Endodermal cell (in vitro differentiated cells): ENCODE data around the gene PCGF3. TPM values are rescaled to one million over a fixed set of nuclear protein-coding genes. Genes with fewer than 3 reads are reported as not detected.

ENCODE experiments used
- DNase-seq: peaks from one replicate; pipeline ENCODE4 v3.0.0-alpha.2; 2017
- H3K27ac ChIP-seq: 2 replicates; pipeline ENCODE4 v1.5.1; 2013; ENCODE audit warnings: mild to moderate bottlenecking, low read depth, low read length, moderate library complexity
- H3K27me3 ChIP-seq: 2 replicates; pipeline ENCODE4 v1.6.1; 2013; ENCODE audit warnings: mild to moderate bottlenecking, low read length, moderate library complexity; ENCODE audit not compliant: insufficient read depth, control insufficient read depth, poor library complexity, severe bottlenecking
- H3K36me3 ChIP-seq: 2 replicates; pipeline ENCODE4 v1.7.0; 2013; ENCODE audit warnings: mild to moderate bottlenecking, low read length, moderate library complexity; ENCODE audit not compliant: control insufficient read depth, insufficient read depth
- H3K4me1 ChIP-seq: one replicate; pipeline ENCODE4 v1.7.0; 2013; ENCODE audit warnings: low read length; ENCODE audit not compliant: control insufficient read depth, insufficient read depth
- H3K4me3 ChIP-seq: 2 replicates; pipeline ENCODE4 v1.5.1; 2013; ENCODE audit warnings: mild to moderate bottlenecking, low read length, moderate library complexity
- H3K9ac ChIP-seq: 2 replicates; pipeline ENCODE4 v1.6.1; 2013; ENCODE audit warnings: mild to moderate bottlenecking, low read length, moderate library complexity; ENCODE audit not compliant: poor library complexity, severe bottlenecking; ENCODE audit errors: extremely low read depth
- H3K9me3 ChIP-seq: 2 replicates; pipeline ENCODE4 v1.6.1; 2013; ENCODE audit warnings: mild to moderate bottlenecking, low read length, moderate library complexity; ENCODE audit not compliant: control insufficient read depth
- H3K27ac Mint-ChIP-seq: 2 replicates; pipeline ENCODE4 v1.8.0; 2020; ENCODE audit warnings: mixed read lengths
- H3K27me3 Mint-ChIP-seq: 2 replicates; pipeline ENCODE4 v1.8.0; 2021; ENCODE audit warnings: mild to moderate bottlenecking, mixed read lengths; ENCODE audit not compliant: insufficient read depth
- H3K36me3 Mint-ChIP-seq: 2 replicates; pipeline ENCODE4 v1.8.0; 2020; ENCODE audit warnings: low read depth, mixed read lengths
- H3K4me1 Mint-ChIP-seq: 2 replicates; pipeline ENCODE4 v1.8.0; 2020; ENCODE audit warnings: mixed read lengths
- H3K4me3 Mint-ChIP-seq: 2 replicates; pipeline ENCODE4 v1.8.0; 2020; ENCODE audit warnings: mild to moderate bottlenecking, moderate library complexity, mixed read lengths
- H3K9me3 Mint-ChIP-seq: 2 replicates; pipeline ENCODE4 v1.8.0; 2020; ENCODE audit warnings: mild to moderate bottlenecking, mixed read lengths
- WGBS, 2 experiments: methylation state at CpG; one replicate each; pipeline versions ENCODE4 v1.1.5 to v1.1.7; 2013; ENCODE audit warnings: missing lambda C conversion rate in 2 of 2, mixed read lengths in 1 of 2; ENCODE audit not compliant: insufficient coverage in 1 of 2, insufficient read length in 1 of 2; 5-methylcytosine and 5-hydroxymethylcytosine counted together
- total RNA-seq, 2 donors: library from RNA; stranded (reverse); fragmentation: NEBNext Ultra II Directional in 1 of 2; extraction: Animal tissue kit (Norgen Biotek cat#: 25700) in 1 of 2; gene quantifications; 2 replicates in 1 of 2; 3 replicates in 1 of 2; pipeline ENCODE4 v1.2.1, GENCODE V29; 2021
- TF ChIP-seq, protein P1 (sequence below): fragments of 200-600 bp; sonication (generic); conservative IDR thresholded peaks from 2 replicates; pipeline ENCODE4 v1.5.0; 2021; ENCODE audit warnings: antibody characterized with exemption, mild to moderate bottlenecking

The PCGF3 gene
- total RNA-seq, 2 donors from 2014 or later: 53.1 to 64.0 TPM

DNA sequence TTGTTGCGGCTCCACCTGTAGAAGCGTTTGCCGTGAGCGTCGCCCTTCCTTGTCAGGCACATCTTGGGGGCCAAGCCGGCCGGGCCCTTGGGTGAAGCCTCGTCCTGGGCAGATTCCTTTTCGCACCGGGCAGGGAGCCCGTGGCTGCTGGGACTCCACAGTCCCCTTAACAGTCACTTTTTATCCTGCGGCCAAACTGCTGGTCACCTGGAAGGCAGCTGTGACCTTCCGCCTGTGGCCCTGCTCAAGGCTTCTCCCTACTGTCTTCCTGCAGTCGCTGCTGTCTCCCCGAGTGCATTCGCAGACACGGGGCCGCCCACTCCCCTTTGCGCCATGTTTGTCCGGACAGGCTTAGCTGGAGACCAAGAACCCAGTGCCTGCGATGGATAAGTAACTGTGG is 55.0 kb downstream of the PCGF3 start:
- WGBS, 2 experiments: 94 to 95% methylated on average over 16 to 21 of the region's 21 CpGs
- Histone ChIP-seq H3K9me3 (peaks cover 12% of the 10 kb centered on the region), H3K36me3 (peaks cover 68% of the 10 kb centered on the region), H3K4me1 (no peaks in the 10 kb centered on the region), H3K27ac (no peak overlapping the region), H3K27me3 (no peaks in the 10 kb centered on the region), H3K4me3 (no peak overlapping the region), H3K9ac (no peak overlapping the region)
- Mint-ChIP-seq H3K4me3 (no peak overlapping the region), H3K9me3 (peaks cover 16% of the 10 kb centered on the region), H3K4me1 (no peaks in the 10 kb centered on the region), H3K27me3 (no peaks in the 10 kb centered on the region), H3K36me3 (peaks cover 76% of the 10 kb centered on the region), H3K27ac (no peak overlapping the region)
- TF ChIP-seq, protein P1, sequence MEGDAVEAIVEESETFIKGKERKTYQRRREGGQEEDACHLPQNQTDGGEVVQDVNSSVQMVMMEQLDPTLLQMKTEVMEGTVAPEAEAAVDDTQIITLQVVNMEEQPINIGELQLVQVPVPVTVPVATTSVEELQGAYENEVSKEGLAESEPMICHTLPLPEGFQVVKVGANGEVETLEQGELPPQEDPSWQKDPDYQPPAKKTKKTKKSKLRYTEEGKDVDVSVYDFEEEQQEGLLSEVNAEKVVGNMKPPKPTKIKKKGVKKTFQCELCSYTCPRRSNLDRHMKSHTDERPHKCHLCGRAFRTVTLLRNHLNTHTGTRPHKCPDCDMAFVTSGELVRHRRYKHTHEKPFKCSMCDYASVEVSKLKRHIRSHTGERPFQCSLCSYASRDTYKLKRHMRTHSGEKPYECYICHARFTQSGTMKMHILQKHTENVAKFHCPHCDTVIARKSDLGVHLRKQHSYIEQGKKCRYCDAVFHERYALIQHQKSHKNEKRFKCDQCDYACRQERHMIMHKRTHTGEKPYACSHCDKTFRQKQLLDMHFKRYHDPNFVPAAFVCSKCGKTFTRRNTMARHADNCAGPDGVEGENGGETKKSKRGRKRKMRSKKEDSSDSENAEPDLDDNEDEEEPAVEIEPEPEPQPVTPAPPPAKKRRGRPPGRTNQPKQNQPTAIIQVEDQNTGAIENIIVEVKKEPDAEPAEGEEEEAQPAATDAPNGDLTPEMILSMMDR: no peak
- DNase-seq: no peak

DNA sequence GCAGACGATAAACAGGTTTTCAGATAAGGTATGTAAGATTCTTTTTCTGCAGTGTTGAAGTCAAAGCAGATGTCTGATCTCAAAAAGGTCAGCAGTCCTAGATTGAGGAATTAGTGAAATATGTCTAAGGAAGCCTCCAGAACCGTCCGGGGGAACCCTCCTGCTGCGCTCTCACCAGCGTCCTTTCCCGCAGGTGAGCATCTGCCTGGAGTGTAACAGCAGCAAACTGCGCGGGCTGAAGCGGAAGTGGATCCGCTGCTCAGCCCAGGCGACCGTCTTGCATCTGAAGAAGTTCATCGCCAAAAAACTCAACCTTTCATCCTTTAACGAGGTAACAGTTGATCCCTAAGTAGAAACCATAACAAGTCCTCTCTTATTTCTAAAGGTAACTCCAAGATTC is 55.5 kb downstream of the PCGF3 start:
- Histone ChIP-seq H3K36me3 (peaks cover 68% of the 10 kb centered on the region), H3K27ac (no peak overlapping the region), H3K27me3 (no peaks in the 10 kb centered on the region), H3K9ac (no peak overlapping the region), H3K4me1 (no peaks in the 10 kb centered on the region), H3K4me3 (no peak overlapping the region), H3K9me3 (peaks cover 12% of the 10 kb centered on the region)
- Mint-ChIP-seq H3K27ac (no peak overlapping the region), H3K27me3 (no peaks in the 10 kb centered on the region), H3K4me1 (no peaks in the 10 kb centered on the region), H3K4me3 (no peak overlapping the region), H3K36me3 (peaks cover 80% of the 10 kb centered on the region), H3K9me3 (peaks cover 16% of the 10 kb centered on the region)
- WGBS, 2 experiments: 93 to 96% methylated on average over 14 of the region's 14 CpGs
- no peak for DNase-seq
- TF ChIP-seq, protein P1: no peak

DNA sequence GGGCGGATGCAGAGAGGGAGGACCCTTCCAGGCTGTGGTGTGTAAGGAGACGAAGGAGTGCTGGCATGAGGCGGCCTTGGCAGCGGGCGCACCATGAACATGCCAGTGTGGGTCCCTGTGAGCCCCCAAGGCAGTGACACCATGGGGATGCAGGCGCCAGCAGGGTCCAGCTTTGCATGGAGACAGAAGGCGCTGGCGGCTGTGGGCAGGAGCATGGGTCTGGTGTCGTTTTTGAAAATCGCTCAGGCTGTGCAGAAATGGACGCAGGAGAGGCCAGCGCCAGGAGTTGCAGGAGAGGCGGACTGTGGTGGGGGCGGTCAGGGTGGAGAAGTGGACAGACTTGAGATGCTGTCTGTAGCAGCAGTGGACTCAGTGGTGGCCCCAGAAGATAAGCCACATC is 56.1 kb downstream of the PCGF3 start:
- DNase-seq: no peak
- peaks cover 66% of the 10 kb centered on the region for H3K36me3 ChIP-seq
- Mint-ChIP-seq H3K27me3 (no peaks in the 10 kb centered on the region), H3K4me1 (no peaks in the 10 kb centered on the region), H3K4me3 (no peak overlapping the region), H3K9me3 (peaks cover 16% of the 10 kb centered on the region), H3K27ac (peak overlapping the region; percentile 32), H3K36me3 (peaks cover 82% of the 10 kb centered on the region)
- WGBS, 2 experiments: 95 to 97% methylated on average over 10 to 14 of the region's 14 CpGs
- no peaks in the 10 kb centered on the region for H3K27me3 ChIP-seq
- no peak overlapping the region for H3K9ac ChIP-seq
- TF ChIP-seq, protein P1: no peak
- H3K4me3 ChIP-seq: no peak overlapping the region
- peaks cover 12% of the 10 kb centered on the region for H3K9me3 ChIP-seq
- no peak overlapping the region for H3K27ac ChIP-seq
- no peaks in the 10 kb centered on the region for H3K4me1 ChIP-seq
